ENCODE data around the gene GLB1L2.

The GLB1L2 gene

DNA sequence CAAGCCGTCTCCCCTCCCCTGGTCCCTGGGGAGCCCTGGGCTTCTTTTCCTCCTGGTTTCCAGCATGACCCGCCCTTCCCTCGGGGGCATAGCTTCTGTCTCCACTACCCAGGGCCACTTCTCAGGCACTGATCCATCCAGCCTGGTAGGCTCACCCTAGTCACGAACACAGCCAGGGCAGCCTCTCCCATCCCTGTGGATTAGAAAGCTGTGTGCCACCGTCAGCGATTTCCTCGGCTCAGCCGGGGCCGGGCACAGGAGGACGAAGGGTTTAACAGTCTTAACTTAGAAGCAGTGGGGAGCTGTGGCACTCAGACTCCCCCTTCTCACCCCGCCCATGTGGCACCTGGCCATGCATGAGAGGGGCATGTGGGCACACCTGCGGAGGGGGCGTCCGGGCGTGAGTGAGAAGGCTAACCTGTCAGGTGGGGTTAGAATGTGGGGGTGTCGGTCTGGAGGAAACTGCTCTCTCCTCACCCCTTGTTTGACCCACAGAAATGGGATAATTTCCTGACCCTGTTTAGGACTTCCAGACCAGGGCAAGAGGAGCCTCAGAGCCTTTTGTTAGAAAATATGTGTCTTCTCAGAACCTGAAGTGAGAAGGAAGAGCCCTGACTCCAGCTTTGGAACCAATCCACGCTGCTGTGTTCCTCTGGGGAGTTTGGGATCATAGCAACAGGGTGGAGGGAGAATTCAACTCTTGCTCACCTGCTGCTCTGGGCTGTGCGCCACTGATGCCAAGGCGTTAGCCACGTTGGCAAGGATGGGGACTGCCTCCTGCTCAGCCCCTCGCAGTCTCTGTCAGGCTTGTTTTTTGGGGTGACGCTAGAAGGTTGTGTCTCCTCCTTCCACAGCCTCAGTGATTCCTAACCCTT, 14.6 kb downstream of the GLB1L2 start:
- no peak for TF ChIP-seq CTCF (conservative IDR thresholded peaks at IDR 0.05; ENCODE audit: low read depth)
- DNase-seq (ENCODE audit: low spot score): no peak
- CTCF ChIA-PET: no interaction called here
- H3K27ac ChIP-seq: no peak overlapping the region
- POLR2A ChIA-PET (ENCODE audit: low non-redundant PET): no interaction called here

DNA sequence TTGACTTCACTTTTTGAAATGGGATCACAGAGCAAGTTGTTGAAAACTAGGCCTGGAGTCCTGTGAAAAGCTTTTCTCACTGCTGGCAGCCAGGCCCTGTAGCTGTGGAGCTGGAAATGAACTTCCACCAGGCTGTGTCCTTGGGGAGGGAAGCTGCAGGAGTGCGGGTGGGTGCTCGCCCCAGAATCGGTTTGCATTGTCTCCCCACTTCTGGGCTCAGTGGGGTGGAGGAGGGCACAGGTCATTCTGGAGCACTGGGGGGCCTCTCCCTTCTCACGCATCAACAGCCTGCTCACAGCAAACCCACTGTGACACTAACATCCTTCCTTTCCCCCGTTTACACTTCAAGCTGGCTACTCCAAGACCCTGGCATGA, 15.2 kb downstream of the GLB1L2 start:
- CTCF ChIA-PET: no interaction called here
- no peak overlapping the region for H3K27ac ChIP-seq
- DNase-seq (ENCODE audit: low spot score): no peak
- TF ChIP-seq CTCF (conservative IDR thresholded peaks at IDR 0.05; ENCODE audit: low read depth): no peak
- POLR2A ChIA-PET (ENCODE audit: low non-redundant PET): no interaction called here

GRCh38 chr11:134347441-134347840, 15.7 kb downstream of the GLB1L2 start:
- H3K27ac ChIP-seq: no peak overlapping the region
- no peak for TF ChIP-seq CTCF (conservative IDR thresholded peaks at IDR 0.05; ENCODE audit: low read depth)
- DNase-seq (ENCODE audit: low spot score): no peak
- CTCF ChIA-PET: no interaction called here
- POLR2A ChIA-PET (ENCODE audit: low non-redundant PET): no interaction called here

GRCh38 chr11:134349109-134349801, 17.5 kb downstream of the GLB1L2 start:
- POLR2A ChIA-PET (ENCODE audit: low non-redundant PET): no interaction called here
- DNase-seq (ENCODE audit: low spot score): no peak
- no peak for TF ChIP-seq CTCF (conservative IDR thresholded peaks at IDR 0.05; ENCODE audit: low read depth)
- CTCF ChIA-PET: no interaction called here
- H3K27ac ChIP-seq: no peak overlapping the region

DNA sequence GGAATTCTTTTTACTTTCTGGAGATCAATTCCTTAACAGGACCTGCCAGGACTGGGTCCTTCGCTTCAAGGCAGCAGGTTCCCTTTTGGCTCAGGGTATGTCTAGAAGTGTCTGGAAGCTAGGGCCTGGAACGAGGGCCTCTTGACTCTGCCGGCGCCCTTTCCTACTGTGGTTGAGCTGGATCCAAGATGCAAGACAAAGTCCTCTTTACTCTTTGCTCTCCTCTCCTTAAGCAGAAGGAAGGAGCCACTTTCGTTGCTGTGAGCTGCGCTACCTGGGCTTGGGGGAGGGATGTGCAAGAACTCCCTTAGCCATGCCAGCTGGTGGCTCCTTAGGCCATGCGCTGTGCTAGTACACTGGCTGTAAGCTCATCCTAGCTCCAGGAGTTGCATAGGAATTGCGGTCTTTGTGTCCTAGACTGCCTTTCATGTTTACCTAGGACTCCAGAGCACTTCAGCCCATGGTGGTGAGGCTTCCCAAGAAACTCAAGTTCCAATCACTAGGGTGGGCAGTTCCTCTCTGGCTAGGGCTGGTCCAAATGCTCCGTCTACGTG, 18.1 kb downstream of the GLB1L2 start:
- POLR2A ChIA-PET (ENCODE audit: low non-redundant PET): no interaction called here
- no peak for TF ChIP-seq CTCF (conservative IDR thresholded peaks at IDR 0.05; ENCODE audit: low read depth)
- DNase-seq (ENCODE audit: low spot score): no peak
- no peak overlapping the region for H3K27ac ChIP-seq
- CTCF ChIA-PET: no interaction called here

DNA sequence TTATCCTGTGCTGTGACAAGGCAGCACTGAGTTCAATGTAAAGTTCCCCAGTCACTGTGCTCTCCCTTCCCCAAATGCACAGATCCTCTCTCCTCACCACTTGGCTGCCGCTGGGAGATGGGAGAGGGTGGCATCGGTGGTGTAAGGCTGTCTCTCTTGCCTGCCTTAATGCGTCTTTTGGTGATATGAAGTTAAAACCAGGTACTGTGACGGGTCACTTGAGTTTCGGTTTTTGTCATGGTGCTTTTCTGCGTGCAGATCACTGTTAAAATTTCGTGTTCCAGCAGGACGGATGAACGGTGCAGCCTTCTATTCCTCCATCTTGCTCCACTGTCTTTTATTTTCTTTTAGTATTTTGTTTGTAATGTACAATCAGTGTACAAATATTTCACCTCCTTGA, 18.6 kb downstream of the GLB1L2 start:
- CTCF ChIA-PET: interaction anchor here (0.6 kb wide), 1 partner anchor 469 kb away, joined by 4 read pairs; no protein-coding TSS in a partner anchor
- no peak for TF ChIP-seq CTCF (conservative IDR thresholded peaks at IDR 0.05; ENCODE audit: low read depth)
- no peak for DNase-seq (ENCODE audit: low spot score)
- POLR2A ChIA-PET (ENCODE audit: low non-redundant PET): no interaction called here
- no peak overlapping the region for H3K27ac ChIP-seq
